Stomach (tissue), 9 donors: Measurements from ENCODE around the gene ZDHHC11. TPM values are rescaled to one million over a fixed set of nuclear protein-coding genes. Genes with fewer than 3 reads are reported as not detected.
"Not testable (repeated sequence)": the region's sequence is repeated elsewhere in the genome, so short reads cannot be mapped to it uniquely, and the experiment has no call there.

Experiments
- DNase-seq, 2 donors: peaks; one replicate each; pipeline versions ENCODE4 v3.0.0 to v3.0.0-alpha.2; 2013 to 2019
- H3K27ac ChIP-seq, 5 donors: fragments of 200-600 bp in 4 of 5; sonication (generic) in 4 of 5; one replicate each; pipeline ENCODE4 v1.5.1; 2013 to 2019; ENCODE audit warnings: mild to moderate bottlenecking in 1 of 5, moderate library complexity in 1 of 5
- H3K27me3 ChIP-seq, 3 donors: fragments of 200-600 bp; sonication (generic); one replicate each; pipeline ENCODE4 v1.5.1; 2017 to 2019; ENCODE audit warnings: mixed run types in 1 of 3
- H3K36me3 ChIP-seq, 4 donors: fragments of 200-600 bp; sonication (generic); 1 replicate in 3 of 4; 2 replicates in 1 of 4; pipeline ENCODE4 v1.5.1; 2016 to 2019
- H3K4me1 ChIP-seq, 4 donors: fragments of 200-600 bp; sonication (generic); one replicate each; pipeline ENCODE4 v1.5.1; 2016 to 2019
- H3K4me3 ChIP-seq, 4 donors: fragments of 200-600 bp; sonication (generic) in 3 of 4; one replicate each; pipeline ENCODE4 v1.5.1; 2016 to 2019; ENCODE audit warnings: mild to moderate bottlenecking in 1 of 4
- H3K9me3 ChIP-seq, 4 donors: fragments of 200-600 bp; sonication (generic); one replicate each; pipeline ENCODE4 v1.5.1; 2016 to 2019
- EP300 ChIP-seq: sonication (generic); formaldehyde crosslinking; IDR thresholded peaks from one replicate; pipeline ENCODE4 v1.6.1; 2017; ENCODE audit warnings: antibody characterized with exemption
- POLR2A ChIP-seq, 4 donors: fragments of 450-650 bp; IDR thresholded peaks; one replicate each; pipeline ENCODE4 v1.6.1; 2016; ENCODE audit warnings: antibody characterized with exemption in 4 of 4, control low read depth in 2 of 4, mild to moderate bottlenecking in 1 of 4, moderate library complexity in 1 of 4
- POLR2AphosphoS5 ChIP-seq, 3 donors: sonication (generic); formaldehyde crosslinking; IDR thresholded peaks; one replicate each; pipeline ENCODE4 v1.6.1; 2016; ENCODE audit warnings: antibody characterized with exemption in 3 of 3
- WGBS, 5 donors: extraction: QIAGEN DNeasy Blood & Tissue Kit in 3 of 5; methylation state at CpG; one replicate each; pipeline versions ENCODE4 v1.1.5 to v1.1.7; 2013 to 2018; 5-methylcytosine and 5-hydroxymethylcytosine counted together
- intact Hi-C: fragments of 100-400 bp; cut with DNase I; formaldehyde crosslinking; loops from one replicate; pipeline ENCODE4 v1.15.1; 2023; ENCODE audit warnings: low total_unique reads
- polyA plus RNA-seq, 3 donors: library from polyadenylated mRNA; stranded (reverse); fragments of 200-250 nt; gene quantifications; one replicate each; pipeline ENCODE4 v1.2.3, GENCODE V29; 2013
- total RNA-seq, 5 donors: library from RNA; depleted of rRNA; stranded (reverse); fragments of >200 nt; gene quantifications; one replicate each; pipeline versions ENCODE4 v1.1.0 to v1.2.3, GENCODE V29; 2014 to 2016
- TF ChIP-seq, protein P1 (sequence below), 7 experiments: fragments of 450-650 bp in 4 of 7; fragments of 200-600 bp in 3 of 7; sonication (generic) in 3 of 7; IDR thresholded peaks; one replicate each; pipeline ENCODE4 v1.5.1; 2016 to 2019; ENCODE audit warnings: antibody characterized with exemption in 7 of 7, control low read depth in 2 of 7, mild to moderate bottlenecking in 1 of 7
- donor health status: healthy with polysubstance abuse.
- donor health status: Bipolar disorder and iron deficiency.
- donor health status: healthy.

Gene ZDHHC11
- total and polyA plus RNA-seq, 8 donors, result 1.6 to 35.2 (median 8.3) TPM

GRCh38 chr5:849651-850301 is 1.0 kb downstream of the ZDHHC11 start:
- no peak for TF ChIP-seq POLR2A (IDR thresholded peaks at IDR 0.05)
- TF ChIP-seq, protein P1, sequence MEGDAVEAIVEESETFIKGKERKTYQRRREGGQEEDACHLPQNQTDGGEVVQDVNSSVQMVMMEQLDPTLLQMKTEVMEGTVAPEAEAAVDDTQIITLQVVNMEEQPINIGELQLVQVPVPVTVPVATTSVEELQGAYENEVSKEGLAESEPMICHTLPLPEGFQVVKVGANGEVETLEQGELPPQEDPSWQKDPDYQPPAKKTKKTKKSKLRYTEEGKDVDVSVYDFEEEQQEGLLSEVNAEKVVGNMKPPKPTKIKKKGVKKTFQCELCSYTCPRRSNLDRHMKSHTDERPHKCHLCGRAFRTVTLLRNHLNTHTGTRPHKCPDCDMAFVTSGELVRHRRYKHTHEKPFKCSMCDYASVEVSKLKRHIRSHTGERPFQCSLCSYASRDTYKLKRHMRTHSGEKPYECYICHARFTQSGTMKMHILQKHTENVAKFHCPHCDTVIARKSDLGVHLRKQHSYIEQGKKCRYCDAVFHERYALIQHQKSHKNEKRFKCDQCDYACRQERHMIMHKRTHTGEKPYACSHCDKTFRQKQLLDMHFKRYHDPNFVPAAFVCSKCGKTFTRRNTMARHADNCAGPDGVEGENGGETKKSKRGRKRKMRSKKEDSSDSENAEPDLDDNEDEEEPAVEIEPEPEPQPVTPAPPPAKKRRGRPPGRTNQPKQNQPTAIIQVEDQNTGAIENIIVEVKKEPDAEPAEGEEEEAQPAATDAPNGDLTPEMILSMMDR (IDR thresholded peaks at IDR 0.05), result no peak
- TF ChIP-seq POLR2AphosphoS5 (IDR thresholded peaks at IDR 0.05), result no peak
- TF ChIP-seq EP300, result no peak
- peaks cover 0 to 8% (median 0%) of the 10 kb centered on the region in 4 donors for H3K36me3 ChIP-seq
- H3K27me3 ChIP-seq, result peaks cover 3 to 58% (median 27%) of the 10 kb centered on the region in 3 donors
- H3K4me3 ChIP-seq, result peak overlapping the region; percentile 31 to 40 (median 36)
- intact Hi-C loops, result loop anchor here (5.0 kb wide), 1 partner anchor 92 kb away; no protein-coding TSS in a partner anchor
- WGBS, 5 donors, result 31 to 50% (median 33%) methylated on average over 2 to 20 of the region's 20 CpGs
- H3K4me1 ChIP-seq, result peaks cover 8 to 19% (median 17%) of the 10 kb centered on the region in 4 donors
- no peak overlapping the region for H3K27ac ChIP-seq
- H3K9me3 ChIP-seq, result no peaks in the 10 kb centered on the region
- DNase-seq, result peak; percentile 48 to 91

- TF ChIP-seq POLR2AphosphoS5 (IDR thresholded peaks at IDR 0.05) (no peak), POLR2A (IDR thresholded peaks at IDR 0.05) (no peak), EP300 (no peak)
- TF ChIP-seq, protein P1 (IDR thresholded peaks at IDR 0.05), result no peak
- DNase-seq, result peak in 1 of 2 donors; percentile 34
These were observed 2.1 kb downstream of the ZDHHC11 start for GRCh38 chr5:848671-849111.

GRCh38 chr5:847736-848135 is 3.0 kb downstream of the ZDHHC11 start:
- Histone ChIP-seq H3K36me3 (peaks cover 0 to 15% (median 2%) of the 10 kb centered on the region in 4 donors), H3K4me1 (peaks cover 8 to 19% (median 17%) of the 10 kb centered on the region in 4 donors), H3K27me3 (peaks cover 3 to 39% (median 20%) of the 10 kb centered on the region in 3 donors)
- H3K9me3 ChIP-seq, H3K27ac ChIP-seq, H3K4me3 ChIP-seq, DNase-seq: not testable (repeated sequence)
- intact Hi-C loops, result loop anchor here (5.0 kb wide), 1 partner anchor 90 kb away; no protein-coding TSS in a partner anchor
- WGBS, 5 donors, result 71 to 100% (median 92%) methylated on average over 1 to 6 of the region's 7 CpGs

More at GRCh38 chr5:848671-849111, 2.1 kb downstream of the ZDHHC11 start:
- Histone ChIP-seq H3K4me1 (peaks cover 8 to 19% (median 17%) of the 10 kb centered on the region in 4 donors), H3K27me3 (peaks cover 3 to 48% (median 27%) of the 10 kb centered on the region in 3 donors), H3K4me3 (no peak overlapping the region), H3K9me3 (no peaks in the 10 kb centered on the region), H3K27ac (no peak overlapping the region), H3K36me3 (peaks cover 0 to 12% (median 0%) of the 10 kb centered on the region in 4 donors)
- 73 to 90% (median 75%) methylated on average over 8 to 14 of the region's 14 CpGs for WGBS, 5 donors
- intact Hi-C loops, result loop anchor here (5.0 kb wide), 1 partner anchor 91 kb away; no protein-coding TSS in a partner anchor

- peaks cover 0 to 19% (median 2%) of the 10 kb centered on the region in 4 donors for H3K36me3 ChIP-seq
- H3K4me1 ChIP-seq, result peaks cover 8 to 19% (median 17%) of the 10 kb centered on the region in 4 donors
- H3K9me3 ChIP-seq, H3K27ac ChIP-seq, DNase-seq, H3K4me3 ChIP-seq: not testable (repeated sequence)
- intact Hi-C loops, result loop anchor here (5.0 kb wide), 1 partner anchor 90 kb away; no protein-coding TSS in a partner anchor
- WGBS, 5 donors, result 88 to 100% (median 94%) methylated on average over 2 to 11 of the region's 18 CpGs
- H3K27me3 ChIP-seq, result peaks cover 3 to 33% (median 16%) of the 10 kb centered on the region in 3 donors
These were observed 3.6 kb downstream of the ZDHHC11 start for GRCh38 chr5:847212-847611.

DNA sequence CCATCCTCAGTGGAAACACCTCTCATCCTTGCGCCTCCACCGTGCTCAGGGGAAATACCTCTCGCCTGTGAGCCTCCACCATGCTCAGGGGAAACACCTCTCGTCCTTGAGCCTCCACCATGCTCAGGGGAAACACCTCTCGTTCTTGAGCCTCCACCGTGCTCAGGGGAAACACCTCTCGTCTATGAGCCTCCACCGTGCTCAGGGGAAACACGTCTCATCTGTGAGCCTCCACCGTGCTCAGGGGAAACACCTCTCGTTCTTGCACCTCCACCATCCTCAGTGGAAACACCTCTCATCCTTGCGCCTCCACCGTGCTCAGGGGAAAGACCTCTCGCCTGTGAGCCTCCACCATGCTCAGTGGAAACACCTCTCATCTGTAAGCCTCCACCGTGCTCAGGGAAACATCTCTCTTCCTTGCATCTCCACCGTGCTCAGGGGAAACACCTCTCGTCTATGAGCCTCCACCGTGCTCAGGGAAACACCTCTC is 4.1 kb downstream of the ZDHHC11 start:
- intact Hi-C loops, result loop anchor here (5.0 kb wide), 1 partner anchor 89 kb away; no protein-coding TSS in a partner anchor
- not testable (repeated sequence) for H3K27ac ChIP-seq, H3K9me3 ChIP-seq, DNase-seq, H3K4me3 ChIP-seq
- peaks cover 3 to 31% (median 16%) of the 10 kb centered on the region in 3 donors for H3K27me3 ChIP-seq
- peaks cover 0 to 19% (median 3%) of the 10 kb centered on the region in 4 donors for H3K36me3 ChIP-seq
- 80 to 87% (median 85%) methylated on average over 18 of the region's 18 CpGs for WGBS, 5 donors
- peaks cover 8 to 19% (median 17%) of the 10 kb centered on the region in 4 donors for H3K4me1 ChIP-seq

- intact Hi-C loops, result loop anchor here (5.0 kb wide), 1 partner anchor 89 kb away; no protein-coding TSS in a partner anchor
- H3K4me3 ChIP-seq, H3K27ac ChIP-seq, DNase-seq, H3K9me3 ChIP-seq: not testable (repeated sequence)
- Histone ChIP-seq H3K27me3 (peaks cover 2 to 24% (median 12%) of the 10 kb centered on the region in 3 donors), H3K4me1 (peaks cover 8 to 17% (median 16%) of the 10 kb centered on the region in 4 donors), H3K36me3 (peaks cover 0 to 19% (median 5%) of the 10 kb centered on the region in 4 donors)
- WGBS, 5 donors, result 74 to 88% (median 85%) methylated on average over 10 to 23 of the region's 35 CpGs
These were observed 4.8 kb downstream of the ZDHHC11 start for GRCh38 chr5:845676-846601.

GRCh38 chr5:845031-845675 is 5.6 kb downstream of the ZDHHC11 start:
- not testable (repeated sequence) for H3K4me3 ChIP-seq, H3K4me1 ChIP-seq, H3K27ac ChIP-seq, DNase-seq, H3K9me3 ChIP-seq
- peaks cover 0 to 23% (median 11%) of the 10 kb centered on the region in 4 donors for H3K36me3 ChIP-seq
- intact Hi-C loops, result loop anchor here (5.0 kb wide), 1 partner anchor 88 kb away; no protein-coding TSS in a partner anchor
- WGBS, 5 donors, result 80 to 92% (median 87%) methylated on average over 12 to 16 of the region's 21 CpGs
- peaks cover 0 to 16% (median 6%) of the 10 kb centered on the region in 3 donors for H3K27me3 ChIP-seq

GRCh38 chr5:844426-844825 is 6.4 kb downstream of the ZDHHC11 start:
- H3K27ac ChIP-seq, H3K9me3 ChIP-seq, H3K4me1 ChIP-seq, H3K4me3 ChIP-seq, H3K27me3 ChIP-seq, DNase-seq, intact Hi-C loops: not testable (repeated sequence)
- H3K36me3 ChIP-seq, result peaks cover 0 to 24% (median 12%) of the 10 kb centered on the region in 4 donors
- WGBS, 5 donors, result 85 to 96% (median 90%) methylated on average over 12 to 16 of the region's 16 CpGs
